PC-3 (cell line): ENCODE measurements around the gene WWC2. TPM values are rescaled to one million over a fixed set of nuclear protein-coding genes. Genes with fewer than 3 reads are reported as not detected.
A peak's percentile ranks its signal among the peaks of the same experiment; 100 is the strongest.

Source experiments
- ATAC-seq: fragments of 200-7000 bp; cut with Tn5 transposase; 2 replicates; pipeline ENCODE4 v1.9.1; 2020; ENCODE audit warnings: mild to moderate bottlenecking, moderate library complexity
- BruUV-seq: library from RNA; stranded (reverse); fragments of 400-500 nt; replicated peaks from 2 replicates; lab custom pipeline; 2021; lab: Mats Ljungman, UMichigan
- CTCF ChIA-PET: fragments of 300-600 bp; sonication (Branson Sonifier 250); formaldehyde crosslinking; loops from one replicate; lab custom pipeline; 2022; ENCODE audit warnings: antibody characterized with exemption; lab: Charles Lee
- POLR2A ChIA-PET: fragments of 300-600 bp; sonication (Branson Sonifier 250); formaldehyde crosslinking; loops from one replicate; lab custom pipeline; 2022; ENCODE audit warnings: antibody characterized with exemption; ENCODE audit not compliant: unreplicated experiment; lab: Charles Lee
- DNase-seq: peaks from one replicate; pipeline ENCODE4 v3.0.0-alpha.2; 2015
- H2AFZ ChIP-seq: fragments of 300-600 bp; sonication (generic); 2 replicates; pipeline ENCODE4 v1.6.0; 2016; ENCODE audit warnings: antibody characterized with exemption, low read length
- H3F3A ChIP-seq: fragments of 300-600 bp; sonication (generic); one replicate; pipeline ENCODE4 v1.6.0; 2017; ENCODE audit warnings: antibody characterized with exemption, low read length, control low read depth, mild to moderate bottlenecking; ENCODE audit not compliant: unreplicated experiment
- H3K27ac ChIP-seq: fragments of 300-600 bp; sonication (generic); 2 replicates; pipeline ENCODE4 v1.5.1; 2016; ENCODE audit warnings: mild to moderate bottlenecking, low read length
- H3K27me3 ChIP-seq: fragments of 300-600 bp; sonication (generic); 2 replicates; pipeline ENCODE4 v1.6.1; 2016; ENCODE audit warnings: low read length, mixed read lengths
- H3K36me3 ChIP-seq: fragments of 300-600 bp; sonication (generic); 2 replicates; pipeline ENCODE4 v1.6.1; 2016; ENCODE audit warnings: low read depth, mixed run types, low read length, mixed read lengths
- H3K4me1 ChIP-seq: fragments of 300-600 bp; sonication (generic); 2 replicates; pipeline ENCODE4 v1.5.1; 2016; ENCODE audit warnings: low read length; ENCODE audit not compliant: insufficient read depth
- H3K4me2 ChIP-seq: fragments of 300-600 bp; sonication (generic); 2 replicates; pipeline ENCODE4 v1.6.0; 2016; ENCODE audit warnings: low read length
- H3K4me3 ChIP-seq: fragments of 300-600 bp; sonication (generic); 2 replicates; pipeline ENCODE4 v1.5.1; 2016; ENCODE audit warnings: mild to moderate bottlenecking, low read length, mixed read lengths
- H3K79me2 ChIP-seq: fragments of 300-600 bp; sonication (generic); 2 replicates; pipeline ENCODE4 v1.6.1; 2017; ENCODE audit warnings: low read length, mixed read lengths
- H3K9ac ChIP-seq: fragments of 300-600 bp; sonication (generic); 2 replicates; pipeline ENCODE4 v1.6.0; 2016; ENCODE audit warnings: mild to moderate bottlenecking, low read length
- H3K9me2 ChIP-seq: fragments of 300-600 bp; sonication (generic); replicated peaks from 2 replicates; pipeline ENCODE4 v1.6.1; 2016; ENCODE audit warnings: mixed run types, low read length, mixed read lengths
- H3K9me3 ChIP-seq: fragments of 300-600 bp; sonication (generic); 2 replicates; pipeline ENCODE4 v1.6.1; 2016; ENCODE audit warnings: low read length, mixed read lengths
- H4K20me1 ChIP-seq: fragments of 300-600 bp; sonication (generic); 2 replicates; pipeline ENCODE4 v1.6.1; 2016; ENCODE audit warnings: low read length, mixed read lengths
- EZH2 ChIP-seq: fragments of 300-600 bp; sonication (generic); IDR thresholded peaks from one replicate; pipeline ENCODE4 v1.6.1; 2017; ENCODE audit warnings: antibody characterized with exemption, mild to moderate bottlenecking, low read length; ENCODE audit not compliant: unreplicated experiment
- EZH2phosphoT487 ChIP-seq: fragments of 300-600 bp; sonication (generic); IDR thresholded peaks from 2 replicates; pipeline ENCODE4 v1.6.1; 2018; ENCODE audit warnings: mild to moderate bottlenecking, antibody characterized with exemption, low read length, borderline replicate concordance
- intact Hi-C: fragments of 100-400 bp; cut with micrococcal nuclease; formaldehyde crosslinking; loops from 2 replicates; pipeline ENCODE4 v1.9.0; 2023
- total RNA-seq: library from RNA; depleted of rRNA; stranded (reverse); fragments of >200 nt; gene quantifications from 2 replicates; pipeline ENCODE4 v1.2.3, GENCODE V29; 2014
- TF ChIP-seq, protein P1 (sequence below): fragments of 300-600 bp; sonication (generic); conservative IDR thresholded peaks from 2 replicates; pipeline ENCODE4 v1.5.1; 2017; ENCODE audit warnings: antibody characterized with exemption, low read depth, mild to moderate bottlenecking, low read length

WWC2 gene
- total RNA-seq, 1 experiment from 2014 or later, result 15.8 TPM

DNA sequence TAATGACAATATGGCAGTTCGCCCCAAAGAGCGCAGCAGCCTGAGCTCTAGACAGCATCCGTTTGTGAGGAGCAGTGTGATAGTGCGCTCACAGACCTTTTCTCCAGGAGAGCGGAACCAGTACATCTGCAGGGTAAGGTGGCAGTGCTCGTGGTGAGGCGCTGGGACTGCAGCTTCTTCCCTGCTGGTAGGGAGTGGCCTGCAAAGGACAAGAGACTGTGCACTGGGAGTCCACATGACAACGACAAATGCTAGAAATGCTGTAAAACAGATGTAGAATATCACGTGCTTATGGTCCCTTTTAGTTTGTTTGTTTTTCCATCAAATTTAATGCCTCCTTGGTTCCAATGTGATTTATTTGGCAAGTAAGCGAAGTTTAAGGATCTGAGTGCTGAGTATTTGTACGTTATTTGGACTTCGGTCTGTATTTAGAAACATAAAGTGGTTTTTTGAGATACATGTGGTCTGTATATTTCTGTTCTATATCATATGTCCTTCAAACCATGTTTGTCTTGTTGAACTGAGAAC lies 185.3 kb downstream of the WWC2 start:
- intact Hi-C loops, result loop anchor here (2.0 to 5.0 kb wide), 2 partner anchors 50 to 123 kb away; no protein-coding TSS in a partner anchor
- ChIA-PET POLR2A (no interaction called here), CTCF (no interaction called here)
- H3K4me1 ChIP-seq, result peaks cover 16% of the 10 kb centered on the region; the same call in 1 of the 2 replicates
- H3K9me2 ChIP-seq, result no peaks in the 10 kb centered on the region
- H3K9ac ChIP-seq, result no peak overlapping the region
- peaks cover 7% of the 10 kb centered on the region; the same call in 1 of the 2 replicates for H3K36me3 ChIP-seq
- H3K27me3 ChIP-seq, result no peaks in the 10 kb centered on the region
- H3K4me2 ChIP-seq, result no peak overlapping the region
- no peaks in the 10 kb centered on the region for H4K20me1 ChIP-seq
- BruUV-seq, result no TSS peak
- no peak for DNase-seq
- TF ChIP-seq EZH2 (no peak), EZH2phosphoT487 (no peak)
- TF ChIP-seq, protein P1, sequence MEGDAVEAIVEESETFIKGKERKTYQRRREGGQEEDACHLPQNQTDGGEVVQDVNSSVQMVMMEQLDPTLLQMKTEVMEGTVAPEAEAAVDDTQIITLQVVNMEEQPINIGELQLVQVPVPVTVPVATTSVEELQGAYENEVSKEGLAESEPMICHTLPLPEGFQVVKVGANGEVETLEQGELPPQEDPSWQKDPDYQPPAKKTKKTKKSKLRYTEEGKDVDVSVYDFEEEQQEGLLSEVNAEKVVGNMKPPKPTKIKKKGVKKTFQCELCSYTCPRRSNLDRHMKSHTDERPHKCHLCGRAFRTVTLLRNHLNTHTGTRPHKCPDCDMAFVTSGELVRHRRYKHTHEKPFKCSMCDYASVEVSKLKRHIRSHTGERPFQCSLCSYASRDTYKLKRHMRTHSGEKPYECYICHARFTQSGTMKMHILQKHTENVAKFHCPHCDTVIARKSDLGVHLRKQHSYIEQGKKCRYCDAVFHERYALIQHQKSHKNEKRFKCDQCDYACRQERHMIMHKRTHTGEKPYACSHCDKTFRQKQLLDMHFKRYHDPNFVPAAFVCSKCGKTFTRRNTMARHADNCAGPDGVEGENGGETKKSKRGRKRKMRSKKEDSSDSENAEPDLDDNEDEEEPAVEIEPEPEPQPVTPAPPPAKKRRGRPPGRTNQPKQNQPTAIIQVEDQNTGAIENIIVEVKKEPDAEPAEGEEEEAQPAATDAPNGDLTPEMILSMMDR, result no peak
- H3K79me2 ChIP-seq, result no peaks in the 10 kb centered on the region
- H2AFZ ChIP-seq, result no peak overlapping the region
- H3K27ac ChIP-seq, result no peak overlapping the region
- no peaks in the 10 kb centered on the region for H3K9me3 ChIP-seq
- no peak overlapping the region for H3K4me3 ChIP-seq
- ATAC-seq, result peak; percentile 47
- H3F3A ChIP-seq, result no peaks in the 10 kb centered on the region

DNA sequence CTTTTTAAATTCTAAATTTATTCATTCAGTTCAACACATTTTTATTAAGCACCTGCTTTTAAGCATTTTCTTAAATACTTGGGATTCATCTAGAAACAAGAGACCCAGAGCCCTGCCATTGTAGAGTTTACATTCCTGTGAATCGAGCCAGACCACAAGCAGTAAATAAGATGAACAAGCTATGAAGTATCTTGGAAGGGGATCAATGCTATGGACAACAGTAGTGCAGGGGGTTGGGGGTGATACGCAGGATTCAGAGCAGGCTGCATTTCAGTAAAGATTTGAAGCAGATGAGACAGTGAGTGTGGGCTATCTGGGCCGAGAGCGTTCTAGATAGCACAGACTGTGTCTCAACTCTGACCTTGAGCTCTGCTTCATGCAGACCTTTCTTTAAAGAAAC lies 185.9 kb downstream of the WWC2 start:
- no peak overlapping the region for H3K4me2 ChIP-seq
- TF ChIP-seq, protein P1, result no peak
- peaks cover 16% of the 10 kb centered on the region; the same call in 1 of the 2 replicates for H3K4me1 ChIP-seq
- BruUV-seq, result no TSS peak
- no peaks in the 10 kb centered on the region for H3F3A ChIP-seq
- peaks cover 7% of the 10 kb centered on the region; the same call in 1 of the 2 replicates for H3K36me3 ChIP-seq
- intact Hi-C loops, result loop anchor here (2.0 to 5.0 kb wide), 2 partner anchors 50 to 122 kb away; no protein-coding TSS in a partner anchor
- no peak overlapping the region for H3K27ac ChIP-seq
- no peak overlapping the region for H3K9ac ChIP-seq
- no peak overlapping the region for H3K4me3 ChIP-seq
- peak; percentile 94 for ATAC-seq
- POLR2A ChIA-PET, result no interaction called here
- H2AFZ ChIP-seq, result no peak overlapping the region
- no peaks in the 10 kb centered on the region for H4K20me1 ChIP-seq
- CTCF ChIA-PET, result no interaction called here
- H3K27me3 ChIP-seq, result no peaks in the 10 kb centered on the region
- no peaks in the 10 kb centered on the region for H3K9me3 ChIP-seq
- peak; percentile 48 for DNase-seq
- no peaks in the 10 kb centered on the region for H3K79me2 ChIP-seq
- H3K9me2 ChIP-seq, result no peaks in the 10 kb centered on the region

DNA sequence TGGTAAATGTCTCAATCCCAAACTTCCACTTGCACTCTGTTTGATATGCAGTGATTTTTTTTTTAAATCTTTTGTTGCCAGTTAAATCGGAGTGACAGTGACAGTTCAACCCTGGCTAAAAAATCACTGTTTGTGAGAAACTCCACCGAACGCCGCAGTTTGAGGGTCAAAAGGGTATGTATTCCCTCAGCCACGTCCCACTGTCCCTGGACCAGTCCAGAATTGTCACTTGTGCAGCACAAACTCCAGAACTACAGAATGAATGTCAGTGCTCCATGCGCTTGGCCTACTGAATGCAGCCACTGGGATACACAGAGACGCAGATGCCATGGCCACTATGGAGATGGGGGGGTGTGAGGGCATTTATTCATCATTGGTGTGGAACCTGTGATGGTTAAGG lies 186.8 kb downstream of the WWC2 start:
- DNase-seq (no peak), ATAC-seq (no peak)
- Histone ChIP-seq H3K4me1 (peaks cover 16% of the 10 kb centered on the region; the same call in 1 of the 2 replicates), H3K9me3 (no peaks in the 10 kb centered on the region), H3K27ac (no peak overlapping the region), H4K20me1 (no peaks in the 10 kb centered on the region), H3K79me2 (no peaks in the 10 kb centered on the region), H3K4me2 (no peak overlapping the region), H3K36me3 (peaks cover 7% of the 10 kb centered on the region; the same call in 1 of the 2 replicates), H2AFZ (no peak overlapping the region), H3K9me2 (no peaks in the 10 kb centered on the region), H3K9ac (no peak overlapping the region), H3K27me3 (no peaks in the 10 kb centered on the region), H3K4me3 (no peak overlapping the region), H3F3A (no peaks in the 10 kb centered on the region)
- no peak for TF ChIP-seq EZH2phosphoT487
- TF ChIP-seq EZH2, result no peak
- TF ChIP-seq, protein P1, result no peak
- CTCF ChIA-PET, result no interaction called here
- POLR2A ChIA-PET, result no interaction called here
- intact Hi-C loops, result loop anchor here (2.0 kb wide), 1 partner anchor 49 kb away; no protein-coding TSS in a partner anchor
- no TSS peak for BruUV-seq
